SU-DHL-6 (cell line): ENCODE data around the gene OMA1.

Source experiments
- H2AFZ ChIP-seq: fragments of 200-600 bp; sonication (generic); 2 replicates; pipeline ENCODE4 v1.6.1; 2014; ENCODE audit warnings: low read depth, mild to moderate bottlenecking, moderate library complexity, mixed read lengths, antibody characterized with exemption, low read length; ENCODE audit not compliant: severe bottlenecking
- H3F3A ChIP-seq: fragments of 200-600 bp; shearing (Covaris generic); 2 replicates; pipeline ENCODE4 v1.6.0; 2016; ENCODE audit warnings: antibody characterized with exemption, mild to moderate bottlenecking; ENCODE audit not compliant: insufficient read depth
- H3K27ac ChIP-seq: fragments of 200-600 bp; sonication (generic); 2 replicates; pipeline ENCODE4 v1.5.1; 2016; ENCODE audit warnings: low read depth, mild to moderate bottlenecking, low read length, moderate library complexity, mixed read lengths
- H3K27me3 ChIP-seq: fragments of 200-600 bp; sonication (generic), shearing (Covaris generic); 2 replicates; pipeline ENCODE4 v1.6.0; 2014; ENCODE audit warnings: mild to moderate bottlenecking, low read length
- H3K36me3 ChIP-seq: fragments of 200-600 bp; sonication (generic); 2 replicates; pipeline ENCODE4 v1.6.1; 2014; ENCODE audit warnings: mild to moderate bottlenecking, low read length, mixed read lengths
- H3K4me2 ChIP-seq: fragments of 300-600, 200-600 bp; shearing (Covaris generic), sonication (generic); 2 replicates; pipeline ENCODE4 v1.6.0; 2014; ENCODE audit warnings: low read length, low read depth, mild to moderate bottlenecking; ENCODE audit not compliant: poor library complexity, severe bottlenecking
- H3K4me3 ChIP-seq: fragments of 200-600 bp; sonication (generic); 2 replicates; pipeline ENCODE4 v1.5.1; 2014; ENCODE audit warnings: antibody characterized with exemption, low read length, mild to moderate bottlenecking, mixed read lengths; ENCODE audit not compliant: insufficient read depth, poor library complexity, severe bottlenecking
- H3K79me2 ChIP-seq: fragments of 200-600 bp; sonication (generic); 2 replicates; pipeline ENCODE4 v1.6.1; 2014; ENCODE audit warnings: mild to moderate bottlenecking, low read length, moderate library complexity; ENCODE audit not compliant: insufficient read depth
- H3K9ac ChIP-seq: fragments of 200-600 bp; sonication (generic); 2 replicates; pipeline ENCODE4 v1.7.0; 2014; ENCODE audit warnings: mild to moderate bottlenecking, low read length
- H3K9me2 ChIP-seq: fragments of 200-600 bp; sonication (generic); replicated peaks from 2 replicates; pipeline ENCODE4 v1.6.1; 2014; ENCODE audit warnings: low read length; ENCODE audit not compliant: insufficient read depth
- H3K9me3 ChIP-seq: fragments of 200-600 bp; sonication (generic); 2 replicates; pipeline ENCODE4 v1.6.1; 2014; ENCODE audit warnings: low read length, mixed read lengths; ENCODE audit not compliant: insufficient read depth
- H4K20me1 ChIP-seq: fragments of 200-600 bp; sonication (generic); 2 replicates; pipeline ENCODE4 v1.6.1; 2014; ENCODE audit warnings: low read depth, mild to moderate bottlenecking, antibody characterized with exemption, low read length, moderate library complexity, mixed read lengths
- CTCF ChIP-seq: fragments of 200-600 bp; sonication (generic); IDR thresholded peaks from one replicate; pipeline ENCODE4 v1.5.1; 2017; ENCODE audit warnings: antibody characterized with exemption, mild to moderate bottlenecking, low read length, moderate library complexity; ENCODE audit not compliant: insufficient read depth, poor library complexity, severe bottlenecking
- EZH2phosphoT487 ChIP-seq: fragments of 200-600 bp; sonication (generic), shearing (Covaris generic); conservative IDR thresholded peaks from 2 replicates; pipeline ENCODE4 v1.6.1; 2018; ENCODE audit warnings: mild to moderate bottlenecking, antibody characterized with exemption, low read length, moderate library complexity, mixed read lengths

Gene OMA1

GRCh38 chr1:58487002-58487401 is 59.5 kb downstream of the OMA1 start:
- no peaks in the 10 kb centered on the region for H3K27me3 ChIP-seq
- no peak overlapping the region for H3K9ac ChIP-seq
- H3K9me3 ChIP-seq: no peaks in the 10 kb centered on the region
- no peak overlapping the region for H3K27ac ChIP-seq
- H4K20me1 ChIP-seq: no peaks in the 10 kb centered on the region
- no peaks in the 10 kb centered on the region for H3K79me2 ChIP-seq
- H3F3A ChIP-seq: no peaks in the 10 kb centered on the region
- no peak overlapping the region for H3K4me3 ChIP-seq
- no peaks in the 10 kb centered on the region for H3K9me2 ChIP-seq
- no peaks in the 10 kb centered on the region for H3K36me3 ChIP-seq
- TF ChIP-seq CTCF (no peak), EZH2phosphoT487 (no peak)
- no peak overlapping the region for H2AFZ ChIP-seq
- no peak overlapping the region for H3K4me2 ChIP-seq

- H3K27ac ChIP-seq: no peak overlapping the region
- no peak overlapping the region for H2AFZ ChIP-seq
- H3K36me3 ChIP-seq: 0 out of 2 replicates have a peak, but pooled peaks cover 10% of the 10 kb centered on the region
- H3K9me3 ChIP-seq: no peaks in the 10 kb centered on the region
- no peaks in the 10 kb centered on the region for H3K27me3 ChIP-seq
- no peaks in the 10 kb centered on the region for H4K20me1 ChIP-seq
- H3K4me3 ChIP-seq: no peak overlapping the region
- no peaks in the 10 kb centered on the region for H3F3A ChIP-seq
- no peaks in the 10 kb centered on the region for H3K9me2 ChIP-seq
- H3K9ac ChIP-seq: no peak overlapping the region
- no peak for TF ChIP-seq EZH2phosphoT487
- TF ChIP-seq CTCF: no peak
- no peaks in the 10 kb centered on the region for H3K79me2 ChIP-seq
- H3K4me2 ChIP-seq: no peak overlapping the region
Measured at GRCh38 chr1:58481962-58482361, 64.6 kb downstream of the OMA1 start.

GRCh38 chr1:58480191-58480590 is 66.3 kb downstream of the OMA1 start:
- TF ChIP-seq CTCF (no peak), EZH2phosphoT487 (no peak)
- Histone ChIP-seq H3K27me3 (no peaks in the 10 kb centered on the region), H3K4me2 (no peak overlapping the region), H4K20me1 (no peaks in the 10 kb centered on the region), H3K9me3 (no peaks in the 10 kb centered on the region), H3K9ac (no peak overlapping the region), H3K27ac (no peak overlapping the region), H2AFZ (no peak overlapping the region), H3K9me2 (no peaks in the 10 kb centered on the region), H3F3A (no peaks in the 10 kb centered on the region), H3K4me3 (no peak overlapping the region), H3K36me3 (0 out of 2 replicates have a peak, but pooled peaks cover 10% of the 10 kb centered on the region), H3K79me2 (no peaks in the 10 kb centered on the region)
